GM21786 (cell line): Measurements from ENCODE around the gene BCO1.
"Not testable (repeated sequence)": the region's sequence is repeated elsewhere in the genome, so short reads cannot be mapped to it uniquely, and the experiment has no call there.

Experiments
- ATAC-seq: cut with Tn5 transposase; IDR thresholded peaks from one replicate; pipeline ENCODE4 v1.9.1; 2021; ENCODE audit not compliant: unreplicated experiment

BCO1 gene, protein sequence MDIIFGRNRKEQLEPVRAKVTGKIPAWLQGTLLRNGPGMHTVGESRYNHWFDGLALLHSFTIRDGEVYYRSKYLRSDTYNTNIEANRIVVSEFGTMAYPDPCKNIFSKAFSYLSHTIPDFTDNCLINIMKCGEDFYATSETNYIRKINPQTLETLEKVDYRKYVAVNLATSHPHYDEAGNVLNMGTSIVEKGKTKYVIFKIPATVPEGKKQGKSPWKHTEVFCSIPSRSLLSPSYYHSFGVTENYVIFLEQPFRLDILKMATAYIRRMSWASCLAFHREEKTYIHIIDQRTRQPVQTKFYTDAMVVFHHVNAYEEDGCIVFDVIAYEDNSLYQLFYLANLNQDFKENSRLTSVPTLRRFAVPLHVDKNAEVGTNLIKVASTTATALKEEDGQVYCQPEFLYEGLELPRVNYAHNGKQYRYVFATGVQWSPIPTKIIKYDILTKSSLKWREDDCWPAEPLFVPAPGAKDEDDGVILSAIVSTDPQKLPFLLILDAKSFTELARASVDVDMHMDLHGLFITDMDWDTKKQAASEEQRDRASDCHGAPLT

DNA sequence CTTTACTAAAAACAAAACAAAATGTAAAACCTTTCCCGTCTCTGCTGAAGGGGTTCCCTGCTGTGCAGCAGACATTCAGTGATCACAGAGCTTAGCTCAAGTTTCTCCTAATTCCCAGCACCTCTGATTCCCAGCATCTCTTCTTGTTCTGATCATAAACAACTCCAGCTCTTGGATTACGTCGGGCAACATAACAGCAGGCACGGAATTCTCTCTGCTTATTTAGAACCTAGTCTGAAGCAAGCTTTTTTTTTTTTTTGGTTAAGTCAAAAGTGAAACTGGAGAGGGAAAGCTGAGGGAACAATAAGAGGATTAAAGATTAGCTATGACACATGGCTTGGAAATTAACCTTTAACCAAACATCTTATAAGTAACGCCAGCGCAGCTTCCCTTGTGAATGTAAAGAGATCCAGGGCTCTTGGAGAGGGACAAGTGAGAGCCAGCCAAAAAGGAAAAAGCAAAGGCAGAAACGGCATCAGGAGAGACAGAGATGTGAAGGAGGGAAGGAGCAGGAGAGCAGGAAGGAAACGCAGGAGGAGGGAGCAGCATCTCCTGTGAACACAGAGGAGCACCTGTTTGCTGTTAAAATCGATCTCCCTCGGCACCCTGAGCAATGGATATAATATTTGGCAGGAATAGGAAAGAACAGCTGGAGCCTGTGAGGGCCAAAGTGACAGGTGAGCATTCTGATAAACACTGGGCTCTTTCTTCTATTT, at the start of gene BCO1:
TSS of gene BCO1 (plus strand) at position 394 of the 716 bp plus-strand sequence. CDS start at position 614, 220 bp downstream.
- ATAC-seq: peak; percentile 69

GRCh38 chr16:81189100-81189664, 49.3 kb upstream of the BCO1 start:
- ATAC-seq: no peak

- ATAC-seq: no peak
Observed at GRCh38 chr16:81190667-81191066, 47.8 kb upstream of the BCO1 start.

DNA sequence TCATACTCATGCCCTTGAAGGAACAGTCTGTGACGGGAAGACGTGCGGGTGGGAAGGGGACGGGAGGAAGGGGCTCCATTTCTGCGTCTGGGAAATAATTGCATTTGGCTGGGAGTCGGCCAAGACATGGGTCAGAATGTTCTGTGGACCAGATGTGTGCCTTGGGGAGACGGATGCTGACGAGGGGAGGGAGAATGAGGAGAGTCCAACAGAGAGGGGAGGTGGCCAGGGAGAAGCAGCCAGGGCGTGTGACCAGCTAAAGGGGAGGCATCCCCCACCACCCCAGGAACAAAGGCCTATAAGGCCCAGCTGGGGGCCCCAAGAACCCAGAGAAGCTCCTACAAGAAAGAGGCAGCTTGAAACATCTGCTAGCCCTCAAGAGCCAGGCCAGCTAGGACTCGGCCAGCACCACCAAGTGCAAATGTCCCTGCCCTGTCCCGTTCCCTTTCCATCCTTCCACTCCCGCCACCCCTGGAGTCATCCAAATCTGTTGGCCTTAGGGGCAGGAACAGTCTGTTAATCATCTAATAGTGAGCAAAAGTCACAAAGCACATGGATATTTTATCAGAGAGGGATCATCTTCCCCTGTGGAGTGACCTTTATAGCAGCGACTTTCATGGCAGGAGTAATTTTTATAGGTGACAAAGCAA, 42.5 kb upstream of the BCO1 start:
- no peak for ATAC-seq

GRCh38 chr16:81198635-81199034, 39.9 kb upstream of the BCO1 start:
- ATAC-seq: no peak

DNA sequence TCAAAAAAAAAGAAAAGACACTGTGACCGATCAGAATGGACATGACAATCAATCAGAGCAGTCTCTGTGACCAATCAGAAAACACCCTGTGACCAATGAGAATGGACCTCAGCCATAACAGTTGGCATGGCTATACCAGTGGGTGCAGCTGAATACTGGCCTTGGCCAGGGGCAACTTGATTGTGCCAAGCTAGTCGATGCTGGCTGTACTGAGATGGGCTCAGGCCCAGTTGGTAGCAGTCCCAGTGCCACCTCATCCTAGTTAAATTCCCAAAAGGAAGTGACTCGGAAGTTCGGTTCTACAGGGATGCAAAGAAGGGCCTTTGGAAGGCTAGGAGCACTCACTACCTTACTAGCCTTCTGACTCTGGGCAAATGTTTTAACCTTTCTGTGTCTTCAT, 37.2 kb upstream of the BCO1 start:
- ATAC-seq: no peak

DNA sequence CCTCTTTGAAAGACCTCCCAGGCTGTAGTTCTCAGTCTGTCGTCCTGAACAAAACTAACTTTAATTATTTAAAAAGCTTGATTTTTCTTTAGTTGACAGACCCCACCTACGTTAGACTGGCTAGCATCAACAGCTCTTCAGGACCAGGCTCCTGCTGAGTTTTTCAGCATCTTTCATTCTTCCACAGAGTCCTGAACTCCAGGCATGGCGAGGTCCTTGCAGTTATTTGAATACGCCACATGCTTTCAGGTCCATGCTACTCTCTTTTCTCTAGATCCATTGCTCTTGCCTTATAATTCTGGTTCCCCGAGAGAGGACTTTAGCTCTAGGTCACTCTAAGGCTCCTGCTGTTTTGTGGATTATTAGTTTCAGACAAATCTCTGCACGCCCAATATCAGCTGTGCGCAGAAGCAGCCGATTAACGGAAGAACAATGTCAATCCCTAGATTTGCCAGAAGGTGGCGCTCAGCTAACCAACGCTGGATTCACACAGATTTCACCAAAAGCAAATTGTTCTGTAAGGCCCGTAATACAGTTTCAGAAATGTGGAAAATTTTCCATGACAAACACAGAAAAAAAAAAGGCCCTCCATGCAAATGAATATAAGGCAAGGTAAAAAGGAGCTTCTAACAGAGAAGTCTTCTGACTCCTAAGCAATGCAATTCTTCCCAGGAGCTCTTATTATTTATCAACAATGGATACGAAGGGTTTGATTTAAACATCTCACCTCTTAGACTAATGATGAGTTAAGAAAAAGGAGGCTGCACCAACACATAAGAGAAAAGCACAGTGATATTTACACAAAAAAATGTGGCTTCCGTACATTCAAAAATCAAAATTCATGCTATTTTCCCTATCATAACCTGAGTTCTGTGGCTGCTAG, 33.5 kb upstream of the BCO1 start:
- no peak for ATAC-seq

DNA sequence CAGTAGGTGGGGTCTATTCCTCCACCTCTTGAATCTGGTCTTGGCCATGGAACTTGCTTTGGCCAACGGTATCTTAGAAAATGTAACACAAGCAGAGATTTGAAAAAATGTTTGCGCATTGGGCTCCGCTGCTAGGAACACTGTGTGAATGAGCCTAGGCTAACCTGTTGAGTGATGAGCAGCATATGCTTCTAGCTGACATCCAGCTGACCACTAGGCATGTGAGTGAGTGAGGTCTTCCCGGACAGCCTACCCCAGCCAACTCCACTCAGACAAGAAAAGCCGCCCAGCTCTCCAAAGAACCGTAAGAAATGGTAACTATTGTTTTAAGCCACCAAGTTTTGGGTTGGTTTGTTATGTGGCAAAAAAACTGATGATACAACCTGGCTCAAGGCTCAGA, 31.4 kb upstream of the BCO1 start:
- ATAC-seq: no peak

- ATAC-seq: no peak
Observed at GRCh38 chr16:81210807-81211206, 27.7 kb upstream of the BCO1 start.

GRCh38 chr16:81212830-81213465, 25.5 kb upstream of the BCO1 start:
- no peak for ATAC-seq

DNA sequence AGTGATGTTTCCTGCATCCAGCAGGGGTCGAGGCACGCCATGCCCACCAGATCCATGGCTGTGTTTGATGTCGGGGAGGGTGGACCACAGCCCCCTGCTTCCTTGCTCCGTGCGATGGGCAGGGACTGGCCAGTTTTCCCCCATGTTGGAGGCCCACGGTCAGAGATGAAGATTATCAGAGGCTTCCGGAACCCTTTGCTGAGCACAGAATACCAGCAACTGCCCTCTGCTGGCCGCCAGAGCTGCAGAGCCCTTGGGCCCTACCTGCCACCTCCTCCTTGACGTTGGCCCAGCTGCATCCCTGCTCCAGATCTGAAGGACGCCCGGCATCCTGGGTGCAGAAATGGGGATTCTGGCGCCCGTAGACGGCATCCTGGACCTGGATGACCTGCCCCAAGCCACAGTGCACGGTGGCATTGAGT, 23.7 kb upstream of the BCO1 start:
- ATAC-seq: no peak

- ATAC-seq: no peak
Observed at GRCh38 chr16:81216114-81216513, 22.4 kb upstream of the BCO1 start.

DNA sequence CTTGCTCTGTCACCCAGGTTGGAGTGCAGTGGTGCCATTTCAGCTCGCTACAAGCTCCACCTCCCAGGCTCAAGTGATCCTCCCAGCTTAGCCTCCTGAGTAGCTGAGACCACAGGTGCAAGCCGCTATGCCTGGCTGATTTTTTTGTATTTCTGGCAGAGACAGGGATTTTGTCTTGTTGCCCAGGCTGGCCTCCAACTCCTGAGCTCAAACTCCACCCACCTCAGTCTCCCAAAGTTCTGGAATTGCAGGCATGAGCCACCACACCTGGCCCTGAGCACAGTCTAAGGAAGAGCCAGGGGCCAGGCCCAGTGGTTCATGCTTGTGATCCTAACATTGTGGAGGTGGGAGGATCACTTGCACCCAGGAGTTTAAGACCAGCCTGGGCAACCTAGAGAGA, 21.8 kb upstream of the BCO1 start:
- no peak for ATAC-seq

GRCh38 chr16:81219151-81219550, 19.3 kb upstream of the BCO1 start:
- ATAC-seq: no peak

DNA sequence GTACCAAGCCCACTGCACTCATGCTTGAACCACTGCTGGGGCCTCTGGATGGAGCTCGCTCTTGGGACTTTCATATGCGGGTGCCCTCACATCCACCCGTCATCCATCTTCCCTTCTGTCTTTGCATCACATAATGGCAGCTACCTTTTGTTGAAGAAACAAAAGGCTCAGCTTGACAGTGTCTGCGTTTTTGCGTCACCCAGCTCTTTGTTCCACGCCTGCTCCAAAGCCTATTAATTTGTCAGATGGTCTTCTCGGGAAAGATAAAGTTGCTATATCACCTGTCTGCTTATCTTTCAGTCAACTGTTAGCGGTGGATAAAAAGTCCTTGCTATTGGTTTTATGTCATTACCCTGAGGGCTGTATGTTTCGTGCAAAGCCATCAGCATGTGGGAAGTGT, 18.1 kb upstream of the BCO1 start:
- ATAC-seq: no peak

DNA sequence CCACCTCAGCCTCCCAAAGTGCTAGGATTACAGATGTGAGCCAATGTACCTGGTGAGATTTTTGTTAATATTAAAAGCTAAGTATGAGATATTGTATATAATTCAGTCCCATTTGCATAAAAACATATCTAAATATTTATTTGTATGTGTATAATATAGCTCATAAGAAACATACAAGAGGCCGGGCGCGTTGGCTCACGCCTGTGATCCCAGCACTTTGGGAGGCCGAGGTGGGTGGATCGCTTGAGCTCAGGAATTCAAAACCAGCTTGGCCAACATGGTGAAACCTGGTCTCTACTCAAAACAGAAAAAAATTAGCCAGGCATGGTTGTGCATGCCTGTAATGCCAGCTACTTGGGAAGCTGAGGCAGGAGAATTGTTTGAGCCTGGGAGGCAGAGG, 16.8 kb upstream of the BCO1 start:
- ATAC-seq: no peak

- no peak for ATAC-seq
Observed at GRCh38 chr16:81224824-81225223, 13.7 kb upstream of the BCO1 start.

GRCh38 chr16:81225697-81226096, 12.8 kb upstream of the BCO1 start:
- ATAC-seq: not testable (repeated sequence)

DNA sequence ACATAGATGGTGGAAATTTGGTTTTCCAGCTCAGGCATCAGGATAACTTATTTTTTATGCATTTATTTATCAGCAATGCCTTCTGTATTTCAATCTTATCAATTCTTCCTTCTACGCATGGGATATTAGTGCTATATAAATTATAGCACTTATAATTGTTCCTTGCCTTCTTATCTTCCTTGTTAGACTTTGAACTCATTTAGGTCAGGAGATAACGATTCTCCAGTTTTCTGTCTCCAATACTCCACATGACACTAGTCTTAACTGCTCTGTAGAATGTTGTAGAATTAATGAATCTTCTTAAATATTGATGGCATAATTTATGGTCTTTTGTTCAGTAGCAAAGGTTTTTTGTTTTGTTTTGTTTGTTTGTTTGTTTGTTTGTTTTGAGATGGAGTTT, 10.7 kb upstream of the BCO1 start:
- no peak for ATAC-seq

DNA sequence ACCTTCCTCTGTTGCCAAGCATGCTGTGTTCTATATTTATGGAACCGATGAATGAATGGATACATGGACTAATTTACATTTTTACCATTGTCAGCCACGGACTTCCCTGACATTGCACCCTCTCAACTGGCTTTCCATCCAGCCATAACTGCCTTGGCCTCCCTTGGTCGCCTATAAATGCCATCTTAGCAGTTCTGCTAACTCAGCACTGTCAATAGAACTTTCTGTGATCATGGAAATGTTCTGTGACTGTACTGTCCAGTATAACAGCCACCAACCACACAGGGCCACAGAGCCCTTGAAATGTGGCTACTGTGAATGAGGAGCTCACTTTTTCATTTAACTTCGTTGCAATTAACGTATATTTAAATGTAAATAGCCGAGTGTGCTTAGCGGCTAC, 8.7 kb upstream of the BCO1 start:
- no peak for ATAC-seq
